Measurements from ENCODE around the gene IRGC. TPM values are rescaled to one million over a fixed set of nuclear protein-coding genes. Genes with fewer than 3 reads are reported as not detected.

Gene IRGC
- polyA plus RNA-seq, 4 donors: 0.04 TPM; not detected in 3

- no peak overlapping the region for H3K4me3 ChIP-seq (ENCODE audit: low read depth in 1 of 3, low read length in 3 of 3)
- H3K27me3 ChIP-seq (ENCODE audit: control insufficient read depth in 3 of 3, insufficient read depth in 3 of 3, low read length in 3 of 3): no peaks in the 10 kb centered on the region
- H3K36me3 ChIP-seq (ENCODE audit: control insufficient read depth in 3 of 3, insufficient read depth in 2 of 3, low read depth in 1 of 3, low read length in 3 of 3): peaks cover 14 to 61% (median 23%) of the 10 kb centered on the region in 3 donors
- 88 to 93% (median 93%) methylated on average over 7 of the region's 7 CpGs for WGBS, 3 donors
- no peaks in the 10 kb centered on the region for H3K9me3 ChIP-seq (ENCODE audit: control insufficient read depth in 2 of 2, insufficient read depth in 1 of 2, low read depth in 1 of 2, low read length in 1 of 2)
- FAIRE-seq: no peak
- H3K4me1 ChIP-seq (ENCODE audit: control insufficient read depth in 3 of 3, insufficient read depth in 2 of 3, low read depth in 1 of 3, low read length in 2 of 3): peaks cover 0 to 4% (median 2%) of the 10 kb centered on the region in 3 donors
- H3K27ac ChIP-seq (ENCODE audit: low read depth in 1 of 3, low read length in 2 of 3): no peak overlapping the region
- DNase-seq: no peak
Measured at GRCh38 chr19:43749152-43749551, 33.3 kb downstream of the IRGC start.

- DNase-seq (no peak), FAIRE-seq (no peak)
- H3K4me1 ChIP-seq (ENCODE audit: control insufficient read depth in 3 of 3, insufficient read depth in 2 of 3, low read depth in 1 of 3, low read length in 2 of 3): peaks cover 0 to 4% (median 2%) of the 10 kb centered on the region in 3 donors
- peaks cover 14 to 54% (median 23%) of the 10 kb centered on the region in 3 donors for H3K36me3 ChIP-seq (ENCODE audit: control insufficient read depth in 3 of 3, insufficient read depth in 2 of 3, low read depth in 1 of 3, low read length in 3 of 3)
- no peak overlapping the region for H3K27ac ChIP-seq (ENCODE audit: low read depth in 1 of 3, low read length in 2 of 3)
- 92 to 100% (median 100%) methylated on average over 1 of the region's 1 CpG for WGBS, 3 donors
- H3K9me3 ChIP-seq (ENCODE audit: control insufficient read depth in 2 of 2, insufficient read depth in 1 of 2, low read depth in 1 of 2, low read length in 1 of 2): no peaks in the 10 kb centered on the region
- H3K4me3 ChIP-seq (ENCODE audit: low read depth in 1 of 3, low read length in 3 of 3): no peak overlapping the region
- H3K27me3 ChIP-seq (ENCODE audit: control insufficient read depth in 3 of 3, insufficient read depth in 3 of 3, low read length in 3 of 3): no peaks in the 10 kb centered on the region
Measured at GRCh38 chr19:43749898-43750297, 34.0 kb downstream of the IRGC start.

- H3K4me1 ChIP-seq (ENCODE audit: control insufficient read depth in 3 of 3, insufficient read depth in 2 of 3, low read depth in 1 of 3, low read length in 2 of 3): peaks cover 0 to 4% (median 2%) of the 10 kb centered on the region in 3 donors
- 82 to 95% (median 85%) methylated on average over 4 of the region's 4 CpGs for WGBS, 3 donors
- no peaks in the 10 kb centered on the region for H3K9me3 ChIP-seq (ENCODE audit: control insufficient read depth in 2 of 2, insufficient read depth in 1 of 2, low read depth in 1 of 2, low read length in 1 of 2)
- peak overlapping the region in 1 of 3 donors; percentile 0 for H3K27ac ChIP-seq (ENCODE audit: low read depth in 1 of 3, low read length in 2 of 3)
- H3K36me3 ChIP-seq (ENCODE audit: control insufficient read depth in 3 of 3, insufficient read depth in 2 of 3, low read depth in 1 of 3, low read length in 3 of 3): peaks cover 9 to 40% (median 23%) of the 10 kb centered on the region in 3 donors
- H3K27me3 ChIP-seq (ENCODE audit: control insufficient read depth in 3 of 3, insufficient read depth in 3 of 3, low read length in 3 of 3): no peaks in the 10 kb centered on the region
- no peak overlapping the region for H3K4me3 ChIP-seq (ENCODE audit: low read depth in 1 of 3, low read length in 3 of 3)
- DNase-seq: no peak
- FAIRE-seq: no peak
Measured at GRCh38 chr19:43751466-43752220, 35.8 kb downstream of the IRGC start.

GRCh38 chr19:43752287-43752875 lies 36.5 kb downstream of the IRGC start:
- no peaks in the 10 kb centered on the region for H3K27me3 ChIP-seq (ENCODE audit: control insufficient read depth in 3 of 3, insufficient read depth in 3 of 3, low read length in 3 of 3)
- WGBS, 3 donors: 80 to 90% (median 83%) methylated on average over 6 of the region's 6 CpGs

GRCh38 chr19:43754253-43754502 lies 38.3 kb downstream of the IRGC start:
- Histone ChIP-seq H3K4me1 (ENCODE audit: control insufficient read depth in 3 of 3, insufficient read depth in 2 of 3, low read depth in 1 of 3, low read length in 2 of 3) (peaks cover 0 to 4% (median 2%) of the 10 kb centered on the region in 3 donors), H3K27me3 (ENCODE audit: control insufficient read depth in 3 of 3, insufficient read depth in 3 of 3, low read length in 3 of 3) (no peaks in the 10 kb centered on the region), H3K4me3 (ENCODE audit: low read depth in 1 of 3, low read length in 3 of 3) (peak overlapping the region; percentile 42 to 79 (median 79)), H3K36me3 (ENCODE audit: control insufficient read depth in 3 of 3, insufficient read depth in 2 of 3, low read depth in 1 of 3, low read length in 3 of 3) (peaks cover 1 to 18% (median 6%) of the 10 kb centered on the region in 3 donors), H3K27ac (ENCODE audit: low read depth in 1 of 3, low read length in 2 of 3) (peak overlapping the region; percentile 97 to 99 (median 98)), H3K9me3 (ENCODE audit: control insufficient read depth in 2 of 2, insufficient read depth in 1 of 2, low read depth in 1 of 2, low read length in 1 of 2) (no peaks in the 10 kb centered on the region)
- WGBS, 3 donors: 0 to 1% (median 0%) methylated on average over 11 of the region's 11 CpGs
- FAIRE-seq (no peak), DNase-seq (no peak)

More at GRCh38 chr19:43752287-43752875, 36.5 kb downstream of the IRGC start:
- DNase-seq (no peak), FAIRE-seq (no peak)
- Histone ChIP-seq H3K9me3 (ENCODE audit: control insufficient read depth in 2 of 2, insufficient read depth in 1 of 2, low read depth in 1 of 2, low read length in 1 of 2) (no peaks in the 10 kb centered on the region), H3K4me1 (ENCODE audit: control insufficient read depth in 3 of 3, insufficient read depth in 2 of 3, low read depth in 1 of 3, low read length in 2 of 3) (peaks cover 0 to 4% (median 2%) of the 10 kb centered on the region in 3 donors), H3K36me3 (ENCODE audit: control insufficient read depth in 3 of 3, insufficient read depth in 2 of 3, low read depth in 1 of 3, low read length in 3 of 3) (peaks cover 3 to 33% (median 18%) of the 10 kb centered on the region in 3 donors), H3K27ac (ENCODE audit: low read depth in 1 of 3, low read length in 2 of 3) (no peak overlapping the region), H3K4me3 (ENCODE audit: low read depth in 1 of 3, low read length in 3 of 3) (no peak overlapping the region)

- WGBS, 3 donors: 0 to 1% (median 0%) methylated on average over 69 to 79 of the region's 79 CpGs
- Histone ChIP-seq H3K27ac (ENCODE audit: low read depth in 1 of 3, low read length in 2 of 3) (peak within 1 kb of the TSS; percentile 97 to 99 (median 98)), H3K27me3 (ENCODE audit: control insufficient read depth in 3 of 3, insufficient read depth in 3 of 3, low read length in 3 of 3) (no peaks in the 10 kb centered on the region), H3K9me3 (ENCODE audit: control insufficient read depth in 2 of 2, insufficient read depth in 1 of 2, low read depth in 1 of 2, low read length in 1 of 2) (no peaks in the 10 kb centered on the region), H3K4me1 (ENCODE audit: control insufficient read depth in 3 of 3, insufficient read depth in 2 of 3, low read depth in 1 of 3, low read length in 2 of 3) (peaks cover 0 to 4% (median 2%) of the 10 kb centered on the region in 3 donors), H3K4me3 (ENCODE audit: low read depth in 1 of 3, low read length in 3 of 3) (peak within 1 kb of the TSS; percentile 42 to 79 (median 79)), H3K36me3 (ENCODE audit: control insufficient read depth in 3 of 3, insufficient read depth in 2 of 3, low read depth in 1 of 3, low read length in 3 of 3) (peaks cover 0 to 14% (median 3%) of the 10 kb centered on the region in 3 donors)
- FAIRE-seq (no peak), DNase-seq (peak; percentile 99)
Measured at GRCh38 chr19:43754503-43755255, 38.8 kb downstream of the IRGC start, which contains the start of gene SMG9. Gene SMG9, minus strand, starts transcription at chr19:43754962. Its CDS starts 4,221 bp downstream, at chr19:43750741.

- Histone ChIP-seq H3K9me3 (ENCODE audit: control insufficient read depth in 2 of 2, insufficient read depth in 1 of 2, low read depth in 1 of 2, low read length in 1 of 2) (no peaks in the 10 kb centered on the region), H3K4me3 (ENCODE audit: low read depth in 1 of 3, low read length in 3 of 3) (peak overlapping the region; percentile 42 to 79 (median 79)), H3K4me1 (ENCODE audit: control insufficient read depth in 3 of 3, insufficient read depth in 2 of 3, low read depth in 1 of 3, low read length in 2 of 3) (peaks cover 0 to 4% (median 2%) of the 10 kb centered on the region in 3 donors), H3K36me3 (ENCODE audit: control insufficient read depth in 3 of 3, insufficient read depth in 2 of 3, low read depth in 1 of 3, low read length in 3 of 3) (peaks cover 0 to 10% (median 3%) of the 10 kb centered on the region in 3 donors), H3K27ac (ENCODE audit: low read depth in 1 of 3, low read length in 2 of 3) (peak overlapping the region; percentile 97 to 99 (median 98)), H3K27me3 (ENCODE audit: control insufficient read depth in 3 of 3, insufficient read depth in 3 of 3, low read length in 3 of 3) (no peaks in the 10 kb centered on the region)
- 0 to 1% (median 0%) methylated on average over 28 of the region's 28 CpGs for WGBS, 3 donors
- peak; percentile 77 to 83 for DNase-seq
- FAIRE-seq: no peak
Measured at GRCh38 chr19:43755256-43755801, 39.5 kb downstream of the IRGC start.

GRCh38 chr19:43759515-43759914 lies 43.6 kb downstream of the IRGC start:
- no peak for DNase-seq
- 77 to 82% (median 78%) methylated on average over 5 of the region's 5 CpGs for whole genome bisulfite sequencing, 3 donors
- H3K4me1 ChIP-seq (ENCODE audit: control insufficient read depth in 3 of 3, insufficient read depth in 2 of 3, low read depth in 1 of 3, low read length in 2 of 3): no peaks in the 10 kb centered on the region
- H3K4me3 ChIP-seq (ENCODE audit: low read depth in 1 of 3, low read length in 3 of 3): no peak overlapping the region
- no peaks in the 10 kb centered on the region for H3K27me3 ChIP-seq (ENCODE audit: control insufficient read depth in 3 of 3, insufficient read depth in 3 of 3, low read length in 3 of 3)
- H3K36me3 ChIP-seq (ENCODE audit: control insufficient read depth in 3 of 3, insufficient read depth in 2 of 3, low read depth in 1 of 3, low read length in 3 of 3): no peaks in the 10 kb centered on the region
- H3K9me3 ChIP-seq (ENCODE audit: control insufficient read depth in 2 of 2, insufficient read depth in 1 of 2, low read depth in 1 of 2, low read length in 1 of 2): no peaks in the 10 kb centered on the region
- H3K27ac ChIP-seq (ENCODE audit: low read depth in 1 of 3, low read length in 2 of 3): no peak overlapping the region
- no peak for FAIRE-seq

Measured in small intestine (tissue), 7 donors.